GOT3 (cell line): Measurements from ENCODE around the gene C2CD2L.
"Not testable (repeated sequence)": the region's sequence is repeated elsewhere in the genome, so short reads cannot be mapped to it uniquely, and the experiment has no call there.

Experiments
- DNase-seq: peaks from one replicate; lab custom pipeline; 2025; ENCODE audit warnings: mixed read lengths; lab: John Stamatoyannopoulos, UW

C2CD2L gene

DNA sequence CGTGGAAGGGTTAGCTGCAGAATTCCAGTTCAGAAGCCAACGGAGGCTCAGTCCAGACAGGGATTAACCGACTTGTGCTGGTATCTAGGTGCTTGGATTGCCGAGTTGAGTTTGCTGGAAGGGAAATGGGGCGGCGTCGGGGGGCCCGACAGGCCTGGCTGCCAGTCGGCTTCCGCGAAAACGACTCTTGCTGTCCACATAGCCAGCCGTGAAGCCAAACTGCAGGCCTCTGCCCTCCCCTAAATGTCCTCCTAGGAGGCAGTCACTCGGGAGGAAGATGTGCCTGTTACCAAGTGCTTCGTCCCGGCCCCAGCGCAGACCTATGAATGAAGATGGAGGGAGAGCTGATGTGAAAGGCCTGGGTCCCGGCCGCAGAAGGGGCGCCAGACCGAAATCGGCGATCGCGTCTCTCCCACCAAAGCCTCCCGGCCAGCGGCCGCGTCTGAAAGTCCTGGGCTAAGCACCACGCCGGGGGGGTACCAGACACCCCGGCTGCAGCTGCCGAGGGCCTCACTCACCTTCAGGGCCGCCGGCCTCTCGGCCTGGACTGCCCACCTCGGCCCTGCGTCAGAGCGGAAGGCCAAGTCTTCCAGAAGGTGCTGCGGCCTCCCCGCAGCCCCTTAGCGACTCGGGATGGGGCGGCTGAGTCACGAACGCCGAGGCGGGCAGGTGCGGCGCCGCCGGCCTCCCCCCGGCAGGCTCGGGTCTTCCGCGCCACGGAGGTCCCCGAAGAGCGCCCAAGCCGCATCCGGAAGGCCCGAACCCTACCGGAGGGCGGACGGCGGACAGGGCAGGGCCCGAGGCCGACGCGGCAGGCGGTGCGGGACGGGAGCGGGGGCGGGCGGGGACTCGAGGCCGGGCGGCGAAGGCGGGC is 13.0 kb upstream of the C2CD2L start:
- DNase-seq, result no peak

DNA sequence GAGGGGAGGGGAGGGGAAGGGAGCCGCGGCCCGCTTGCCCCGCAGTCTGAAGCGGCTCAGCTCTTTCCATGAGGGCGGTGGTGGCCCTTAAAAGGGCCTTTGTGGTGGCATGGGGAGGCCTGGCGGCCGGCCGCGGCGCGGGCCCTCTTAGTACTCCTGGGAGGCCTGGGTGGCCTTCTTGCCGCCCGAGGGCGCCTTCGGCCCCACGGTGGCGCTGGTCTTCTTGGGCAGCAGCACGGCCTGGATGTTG is 12.4 kb upstream of the C2CD2L start:
- DNase-seq, result no peak

DNA sequence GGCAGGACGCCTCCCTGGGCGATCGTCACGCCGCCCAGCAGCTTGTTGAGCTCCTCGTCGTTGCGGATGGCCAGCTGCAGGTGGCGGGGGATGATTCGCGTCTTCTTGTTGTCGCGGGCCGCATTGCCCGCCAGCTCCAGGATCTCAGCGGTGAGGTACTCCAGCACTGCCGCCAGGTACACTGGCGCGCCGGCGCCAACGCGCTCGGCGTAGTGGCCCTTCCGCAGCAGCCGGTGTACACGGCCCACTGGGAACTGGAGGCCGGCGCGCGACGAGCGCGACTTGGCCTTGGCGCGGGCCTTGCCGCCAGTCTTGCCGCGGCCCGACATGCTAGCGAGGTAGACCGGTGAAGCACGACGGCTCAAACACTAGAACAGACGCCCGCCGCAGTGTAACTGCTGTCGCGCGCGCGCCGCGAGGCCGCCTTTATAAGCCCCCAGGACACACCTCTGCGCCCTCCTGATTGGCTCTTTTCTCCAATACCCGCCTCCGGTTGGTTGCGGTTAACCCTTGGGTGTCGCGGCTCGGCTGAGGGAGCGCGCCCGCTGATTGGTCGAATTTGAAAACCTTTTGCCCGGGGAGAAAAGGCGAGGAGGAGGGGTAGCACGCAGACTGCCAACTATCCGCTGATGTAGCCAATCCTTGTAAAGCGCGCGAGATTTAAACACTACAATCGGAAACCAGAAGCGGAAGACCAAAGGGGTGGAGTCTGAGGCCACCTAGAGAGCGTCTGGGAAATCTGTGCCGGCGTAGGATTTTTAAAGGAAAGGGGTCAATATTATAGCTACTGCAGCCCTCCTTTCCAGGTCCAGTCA is 11.9 kb upstream of the C2CD2L start:
- peak; percentile 83 for DNase-seq

DNA sequence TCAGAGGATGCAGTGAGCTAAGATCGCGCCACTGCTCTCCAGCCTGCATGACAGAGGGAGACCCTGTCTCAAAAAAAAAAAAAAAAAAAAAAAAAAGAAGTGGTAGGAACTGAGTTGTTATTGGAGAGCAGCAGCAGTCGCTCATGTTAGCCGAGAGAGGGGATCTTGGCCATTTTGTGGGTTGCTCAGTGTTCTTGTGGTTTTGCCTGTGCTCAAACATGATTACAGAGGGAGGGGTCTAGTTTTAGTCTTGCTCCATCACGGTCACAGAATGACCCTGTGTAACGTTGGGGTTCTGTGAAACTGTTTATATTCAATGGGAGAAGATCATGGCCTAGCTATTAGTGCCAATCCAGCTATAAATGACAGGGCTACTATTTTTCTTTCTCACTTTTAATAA is 7.4 kb upstream of the C2CD2L start:
- DNase-seq, result no peak

DNA sequence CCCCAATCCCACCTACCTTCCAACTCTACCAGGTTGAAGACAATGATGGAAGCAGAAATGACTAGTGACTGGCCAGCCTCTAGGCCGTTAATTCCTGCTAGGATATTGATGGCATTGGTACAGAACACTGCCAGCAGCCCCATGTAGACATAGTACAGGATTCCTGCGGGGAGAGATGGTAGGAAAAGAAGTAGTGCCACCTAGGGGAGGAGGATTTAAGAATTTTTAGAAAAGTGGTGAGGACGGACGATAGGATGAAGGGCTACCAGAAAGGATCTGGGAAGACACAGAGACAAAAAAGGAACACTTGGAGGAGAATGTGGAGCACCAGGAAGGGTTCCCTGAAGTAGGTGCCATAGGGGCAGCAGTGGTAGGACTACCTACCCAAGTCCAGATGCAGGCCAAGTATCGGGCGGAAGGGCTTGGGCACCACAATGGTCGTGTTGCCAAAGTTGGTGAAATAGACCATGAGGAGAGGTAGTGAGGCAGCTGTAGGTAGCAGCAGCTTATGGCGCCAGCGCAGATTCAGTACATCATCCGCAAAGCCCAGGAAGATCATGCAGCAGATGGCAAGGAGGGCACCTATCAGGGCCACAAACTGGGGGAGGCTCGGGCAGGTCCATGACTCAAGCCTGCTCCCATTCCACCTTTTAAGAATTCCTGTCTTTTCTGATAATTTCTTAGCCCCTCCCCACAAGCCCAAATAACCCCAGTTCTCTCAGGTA is 6.7 kb upstream of the C2CD2L start:
- no peak for DNase-seq

DNA sequence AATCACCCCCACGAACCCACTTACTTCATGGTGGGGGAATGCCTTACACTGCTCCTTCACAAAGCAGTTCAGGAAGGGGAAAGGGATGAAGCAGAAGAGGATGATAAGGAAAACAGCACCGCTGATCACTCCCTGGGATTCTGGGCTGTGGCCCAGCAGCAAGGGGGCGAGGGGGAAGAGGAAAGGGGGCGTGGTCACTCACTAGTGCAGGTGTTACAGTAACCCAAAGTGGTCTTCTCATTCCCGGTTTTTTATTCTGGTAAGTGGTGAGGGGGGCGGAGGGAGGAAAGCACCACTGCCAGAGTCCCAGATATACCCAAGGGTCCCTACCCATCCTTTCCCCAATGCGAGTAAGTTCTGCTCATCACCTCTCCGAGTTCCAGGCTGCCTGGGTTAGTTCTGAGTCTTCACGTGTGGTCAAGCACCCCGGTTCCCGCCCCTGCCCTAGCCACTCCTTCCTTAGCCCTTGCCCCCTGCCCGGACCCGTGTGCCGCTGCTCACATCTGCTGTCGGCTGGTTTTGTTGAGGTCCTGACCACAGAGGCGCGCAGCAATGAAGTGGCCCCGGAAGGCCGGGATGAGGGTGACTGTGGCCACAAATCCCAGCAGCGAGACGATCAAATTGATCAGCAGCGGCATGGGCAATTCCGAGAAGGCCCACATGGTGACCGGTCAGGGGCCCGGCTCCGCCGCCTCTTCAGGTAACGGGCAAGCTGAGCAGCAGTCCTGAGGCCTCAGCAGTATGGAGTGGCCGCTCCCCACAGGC is 6.0 kb upstream of the C2CD2L start:
- no peak for DNase-seq

DNA sequence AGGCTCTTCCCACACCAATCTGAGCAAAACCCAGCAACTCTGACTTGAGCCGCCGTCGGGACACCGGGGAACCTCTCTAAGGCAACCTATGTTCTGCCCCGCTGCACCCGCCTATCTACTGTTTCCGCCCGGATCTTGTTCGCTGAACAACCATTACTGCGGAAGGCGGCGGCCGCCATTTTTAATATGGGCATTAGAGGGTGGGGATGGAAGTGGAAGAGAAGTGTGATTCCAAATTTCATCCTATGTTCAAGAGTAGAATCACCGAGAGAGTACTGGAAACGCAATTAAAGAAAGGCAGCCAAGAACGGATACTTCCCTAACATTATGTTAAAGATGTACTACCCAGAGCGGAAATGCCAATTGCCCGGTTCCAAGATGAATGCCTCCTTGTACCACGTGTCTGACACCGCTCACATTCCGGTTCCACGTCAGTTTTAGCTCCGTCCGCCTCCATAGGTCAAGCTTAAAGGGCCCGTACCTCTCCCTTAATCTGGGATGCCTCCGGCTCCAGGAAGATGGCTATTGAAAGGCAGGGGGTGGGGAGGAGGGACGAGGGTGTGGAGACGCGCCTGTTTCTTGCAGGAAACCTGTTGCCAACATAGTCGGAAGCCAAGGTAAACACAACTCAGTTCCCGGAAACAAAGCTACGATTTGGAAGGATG is 5.3 kb upstream of the C2CD2L start, which contains the start of gene DPAGT1:
Gene DPAGT1 (minus strand): TSS at position 95 of the 665 bp plus-strand sequence. CDS start 198 bp downstream, outside the sequence.
- DNase-seq, result peak; percentile 33

DNA sequence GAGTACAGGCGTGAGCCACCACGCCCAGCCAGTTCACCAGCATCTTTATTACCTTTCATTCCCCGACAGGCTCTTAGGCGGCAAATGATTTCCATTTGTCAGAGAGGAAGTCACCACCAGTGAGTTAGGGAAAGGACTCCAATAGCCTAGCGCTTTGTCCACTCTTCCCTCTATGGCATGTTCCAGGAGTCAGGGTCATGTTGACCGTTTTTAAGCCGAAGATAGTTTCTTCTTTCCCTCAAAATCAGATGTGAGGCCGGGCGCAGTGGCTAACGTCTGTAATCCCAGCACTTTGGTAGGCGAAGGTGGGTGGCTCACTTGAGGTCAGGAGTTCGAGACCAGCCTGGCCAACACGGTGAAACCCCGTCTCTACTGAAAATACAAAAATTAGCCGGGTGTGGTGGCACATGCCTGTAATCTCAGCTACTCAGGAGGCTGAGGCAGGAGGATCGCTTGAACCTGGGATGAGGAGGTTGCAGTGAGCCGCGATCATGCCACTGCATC is 3.9 kb upstream of the C2CD2L start:
- DNase-seq, result not testable (repeated sequence)

DNA sequence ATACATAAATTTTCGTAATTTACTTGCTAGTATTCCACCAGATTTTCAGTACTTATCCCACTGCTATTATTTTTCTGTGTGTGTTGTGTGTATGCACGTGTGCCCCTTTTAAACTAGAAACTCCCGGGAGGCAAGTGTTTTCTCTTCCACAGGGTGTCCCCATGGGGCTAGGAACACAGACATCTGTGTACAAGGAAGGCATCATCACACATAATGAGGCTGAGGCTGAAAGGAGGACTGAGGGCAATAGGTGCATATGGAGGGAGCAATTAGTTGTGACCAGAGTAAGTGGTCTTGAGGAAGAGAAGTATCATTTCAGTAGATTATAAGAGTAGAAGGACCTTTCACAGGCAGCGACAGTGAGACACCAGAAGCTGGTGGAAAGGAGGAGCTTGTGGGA is 3.4 kb upstream of the C2CD2L start:
- DNase-seq, result no peak

DNA sequence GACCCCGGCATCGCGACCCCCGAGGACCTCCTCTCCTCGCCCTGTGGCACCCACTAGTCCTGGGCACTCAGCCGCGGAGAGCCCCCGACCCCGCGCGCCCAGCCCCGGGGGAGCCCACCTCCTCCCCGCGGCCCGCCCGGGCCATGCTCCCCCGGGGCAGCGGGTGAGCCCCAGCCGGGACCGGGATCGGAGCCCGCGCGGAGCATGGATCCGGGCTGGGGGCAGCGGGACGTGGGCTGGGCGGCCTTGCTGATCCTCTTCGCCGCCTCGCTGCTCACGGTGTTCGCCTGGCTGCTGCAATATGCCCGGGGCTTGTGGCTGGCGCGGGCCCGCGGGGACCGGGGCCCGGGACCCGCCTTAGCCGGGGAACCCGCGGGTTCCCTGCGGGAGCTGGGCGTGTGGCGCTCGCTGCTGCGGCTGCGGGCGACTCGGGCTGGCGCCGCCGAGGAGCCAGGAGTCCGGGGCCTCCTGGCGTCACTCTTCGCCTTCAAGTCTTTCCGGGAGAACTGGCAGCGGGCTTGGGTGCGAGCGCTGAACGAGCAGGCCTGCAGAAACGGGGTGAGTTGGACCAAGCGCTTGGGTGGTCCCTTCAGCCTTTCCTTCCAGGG is 498 bp downstream of the C2CD2L start:
- no peak for DNase-seq

DNA sequence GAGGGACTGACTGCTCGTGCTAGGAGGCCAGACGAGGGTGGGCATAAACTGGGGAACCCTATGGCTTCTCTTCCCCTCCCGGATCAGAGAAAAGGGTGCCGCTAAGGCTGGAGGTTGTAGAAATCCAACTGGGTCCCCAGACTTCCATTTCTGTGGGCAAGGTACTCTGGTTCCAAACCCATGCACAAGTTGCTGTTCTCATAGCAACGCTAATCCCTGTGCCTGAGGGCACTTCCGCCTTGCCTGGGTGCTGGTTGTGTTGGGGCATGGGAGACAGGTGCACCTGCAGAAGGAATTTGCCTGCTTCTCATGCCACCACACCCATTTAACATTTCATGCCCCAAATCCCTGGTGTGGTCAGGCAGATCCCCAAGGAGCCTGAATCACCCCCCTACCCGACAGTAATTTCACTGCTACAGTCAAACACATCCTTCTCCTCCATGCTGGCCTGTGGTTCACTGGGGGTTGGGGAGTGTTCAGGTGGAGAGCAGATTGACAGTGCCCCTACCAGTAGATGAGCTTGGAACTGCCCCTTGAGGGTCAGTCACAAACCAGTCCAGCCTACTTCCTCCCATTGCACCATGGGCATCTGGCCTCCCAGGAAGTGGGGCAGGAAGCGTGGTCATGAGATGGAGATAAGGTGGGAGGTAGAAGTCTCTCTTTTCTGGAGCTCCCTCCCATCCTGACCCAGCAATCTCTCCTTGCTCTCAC is 1.2 kb downstream of the C2CD2L start:
- no peak for DNase-seq

DNA sequence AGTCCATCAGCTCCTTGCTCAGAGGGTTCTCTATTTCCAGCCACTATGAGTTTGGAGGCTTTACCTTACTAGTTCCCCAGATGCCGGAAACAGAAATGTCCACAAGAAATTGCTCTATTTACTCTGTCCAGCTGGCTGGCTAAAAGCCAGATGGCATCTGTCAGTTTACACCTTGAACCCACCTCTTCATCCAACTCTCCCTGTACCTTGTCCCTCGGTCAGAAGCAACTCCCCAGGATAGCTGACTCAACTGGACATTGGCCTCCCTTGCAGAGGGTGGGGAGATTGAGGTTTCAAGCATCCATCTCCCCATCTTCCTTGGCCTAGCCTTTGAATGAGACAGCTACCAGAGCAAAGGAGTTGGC is 1.7 kb downstream of the C2CD2L start:
- DNase-seq, result no peak

DNA sequence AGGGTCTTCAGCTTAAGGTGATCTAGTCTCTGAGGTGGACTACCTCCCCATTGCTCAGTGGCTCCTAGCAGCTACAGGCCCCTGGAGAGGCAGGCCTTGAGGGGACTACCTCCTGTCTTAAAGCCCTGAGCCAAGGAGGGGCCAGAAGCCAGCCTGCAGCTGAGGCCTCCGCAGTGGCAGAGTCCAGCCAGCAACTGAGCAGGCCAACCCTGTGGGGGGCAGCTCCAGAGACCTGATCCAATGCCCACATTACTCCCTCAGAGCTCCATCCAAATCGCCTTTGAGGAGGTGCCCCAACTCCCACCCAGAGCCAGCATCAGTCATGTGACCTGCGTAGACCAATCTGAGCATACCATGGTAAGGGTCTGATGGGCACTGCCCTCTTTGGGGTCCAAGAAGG is 2.7 kb downstream of the C2CD2L start:
- no peak for DNase-seq

DNA sequence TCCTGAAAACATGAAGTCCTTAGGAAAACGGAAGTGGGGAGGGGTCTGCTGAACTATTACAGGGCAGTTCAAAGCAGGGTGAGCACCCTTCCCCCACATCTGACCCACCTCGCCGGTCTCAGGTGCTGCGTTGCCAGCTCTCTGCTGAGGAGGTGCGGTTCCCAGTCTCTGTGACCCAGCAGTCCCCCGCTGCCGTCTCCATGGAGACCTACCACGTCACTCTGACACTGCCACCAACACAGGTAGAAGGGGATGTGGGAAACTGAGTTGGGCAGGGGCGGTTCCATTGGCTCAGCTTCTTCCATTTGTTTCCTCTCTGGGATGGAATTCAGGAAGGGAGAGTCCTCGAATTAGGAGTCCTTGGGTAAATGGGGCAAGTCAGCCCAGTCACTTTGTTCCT is 3.3 kb downstream of the C2CD2L start:
- no peak for DNase-seq

DNA sequence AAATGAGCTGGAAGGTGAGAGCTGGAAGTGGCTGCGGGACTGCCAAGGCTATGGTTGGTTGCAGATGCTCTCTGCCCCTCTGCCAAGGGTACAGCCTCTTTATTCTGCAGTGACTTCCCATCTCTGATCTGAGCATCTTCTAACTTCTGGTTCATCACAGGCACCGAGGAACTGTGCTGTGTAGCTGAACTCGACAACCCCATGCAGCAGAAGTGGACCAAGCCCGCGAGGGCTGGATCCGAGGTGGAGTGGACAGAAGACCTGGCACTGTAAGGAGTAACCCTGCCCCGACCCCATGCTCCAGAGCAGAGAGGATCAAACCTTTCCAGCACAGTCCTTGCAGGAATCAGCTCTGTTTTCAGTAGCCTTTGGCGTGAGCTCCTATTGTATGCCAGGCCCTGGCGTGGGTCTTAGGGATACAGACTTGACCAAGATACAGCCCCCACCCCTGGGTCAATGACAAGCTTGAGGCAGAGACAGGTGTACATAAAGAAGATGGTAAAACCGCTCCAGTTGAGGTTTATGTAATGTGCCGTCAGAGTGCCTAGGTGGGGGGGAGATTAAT is 4.3 kb downstream of the C2CD2L start:
- DNase-seq, result no peak

DNA sequence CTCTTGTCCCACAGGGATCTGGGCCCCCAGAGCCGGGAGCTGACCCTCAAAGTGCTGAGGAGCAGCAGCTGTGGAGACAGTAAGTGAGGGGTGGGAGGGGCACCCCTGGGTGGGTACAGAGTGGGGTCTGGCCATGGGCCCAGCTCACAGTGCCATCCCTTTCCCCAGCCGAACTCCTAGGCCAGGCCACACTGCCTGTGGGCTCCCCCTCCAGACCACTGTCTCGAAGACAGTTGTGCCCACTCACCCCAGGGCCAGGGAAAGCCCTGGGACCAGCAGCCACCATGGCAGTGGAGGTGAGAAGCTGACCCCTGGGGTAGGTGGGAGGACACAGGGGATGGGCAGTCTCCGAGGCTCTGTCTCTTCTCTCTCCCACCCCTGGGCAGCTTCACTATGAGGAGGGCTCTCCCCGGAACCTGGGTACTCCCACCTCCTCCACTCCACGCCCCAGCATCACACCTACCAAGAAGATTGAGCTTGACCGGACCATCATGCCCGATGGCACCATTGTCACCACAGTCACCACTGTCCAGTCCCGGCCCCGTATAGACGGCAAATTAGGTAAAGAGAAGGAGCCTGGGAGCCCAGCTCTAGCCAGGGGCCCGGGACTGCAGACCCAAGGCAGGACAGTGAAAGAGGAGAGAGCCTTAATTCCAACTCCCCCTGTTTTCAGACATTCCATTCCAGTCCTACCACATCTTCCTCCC is 5.3 kb downstream of the C2CD2L start:
- DNase-seq, result no peak

DNA sequence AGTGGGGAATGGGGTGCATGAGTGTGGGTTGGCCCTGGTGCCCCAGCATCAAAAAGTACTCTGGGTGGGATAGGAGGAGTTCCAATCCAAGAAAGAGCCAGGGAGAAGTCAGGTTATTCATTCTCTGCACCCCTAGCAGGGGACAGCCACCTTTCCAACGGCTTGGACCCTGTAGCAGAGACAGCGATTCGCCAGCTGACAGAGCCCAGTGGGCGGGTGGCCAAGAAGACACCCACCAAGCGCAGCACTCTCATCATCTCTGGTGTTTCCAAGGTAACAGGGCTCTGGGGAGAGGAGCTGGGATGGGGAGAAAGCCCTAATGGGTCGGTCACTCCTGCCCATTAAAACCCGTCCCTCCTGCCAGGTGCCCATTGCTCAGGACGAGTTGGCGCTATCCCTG is 6.6 kb downstream of the C2CD2L start:
- no peak for DNase-seq

DNA sequence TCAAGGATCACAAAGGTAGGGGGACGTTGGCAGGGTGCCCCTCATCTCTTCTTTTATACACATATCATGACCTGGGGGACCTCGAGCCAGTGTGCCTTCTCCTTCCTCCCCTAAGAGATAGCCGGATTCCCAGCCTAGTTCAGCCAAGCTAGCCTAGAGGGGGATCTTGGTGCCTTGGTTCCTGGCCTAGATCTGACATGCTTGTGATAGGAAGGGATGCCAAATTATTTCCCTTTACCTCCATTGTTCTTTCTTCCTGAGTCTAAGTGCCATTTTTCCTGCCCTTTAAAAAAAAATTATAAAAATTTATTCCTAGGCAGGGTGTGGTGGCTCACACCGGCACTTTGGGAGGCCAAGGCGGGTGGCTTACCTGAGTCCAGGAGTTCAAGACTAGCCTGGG is 7.2 kb downstream of the C2CD2L start:
- no peak for DNase-seq
